HepG2 (cell line): ENCODE measurements around the gene MAPK12.

Source experiments
- CTCF ChIP-seq: sonication (generic); formaldehyde crosslinking; IDR thresholded peaks from 2 replicates; pipeline ENCODE4 v1.5.0; 2020; ENCODE audit warnings: mild to moderate bottlenecking, missing genetic modification reagents, moderate library complexity
- EP300 ChIP-seq, 3 experiments: sonication (generic) in 1 of 3; formaldehyde crosslinking in 1 of 3; IDR thresholded peaks; 2 replicates each; pipeline versions ENCODE4 v1.5.1 to v1.6.1; 2011 to 2020; ENCODE audit warnings: low read depth in 2 of 3, low read length in 2 of 3, borderline replicate concordance in 1 of 3, improper control_type of control experiment in 1 of 3, mild to moderate bottlenecking in 1 of 3, missing genetic modification reagents in 1 of 3, moderate library complexity in 1 of 3
- FOXM1 ChIP-seq: sonication (generic); formaldehyde crosslinking; IDR thresholded peaks from 2 replicates; pipeline ENCODE4 v1.5.0; 2020; ENCODE audit warnings: missing genetic modification reagents
- RAD21 ChIP-seq: fragments of 450-650 bp; formaldehyde crosslinking; IDR thresholded peaks from 2 replicates; pipeline ENCODE4 v1.5.0; 2020; ENCODE audit warnings: mild to moderate bottlenecking
- ZNF563 ChIP-seq: sonication (generic); formaldehyde crosslinking; IDR thresholded peaks from 2 replicates; pipeline ENCODE4 v1.8.0; 2022; ENCODE audit warnings: mild to moderate bottlenecking, moderate library complexity, missing genetic modification reagents
- ZNF670 ChIP-seq: sonication (generic); formaldehyde crosslinking; IDR thresholded peaks from 2 replicates; pipeline ENCODE4 v1.8.0; 2022; ENCODE audit warnings: mild to moderate bottlenecking, missing genetic modification reagents, borderline replicate concordance
- ZNF891 ChIP-seq: sonication (generic); formaldehyde crosslinking; IDR thresholded peaks from 2 replicates; pipeline ENCODE4 v1.5.0; 2020; ENCODE audit warnings: mild to moderate bottlenecking, missing genetic modification reagents
- TF ChIP-seq, protein P1 (sequence below): sonication (generic); formaldehyde crosslinking; IDR thresholded peaks from 2 replicates; pipeline ENCODE4 v1.4.0; 2020; ENCODE audit warnings: missing genetic modification reagents

GRCh38 chr22:50218153-50218995 is 43.1 kb downstream of the MAPK12 start:
- TF ChIP-seq ZNF670 (no peak), CTCF (CRISPR knock-in tag) (no peak), ZNF891 (no peak), RAD21 (CRISPR knock-in tag) (no peak), FOXM1 (CRISPR knock-in tag) (no peak), ZNF563 (CRISPR knock-in tag) (no peak), EP300 (IDR thresholded peaks at IDR 0.05; ENCODE audit: low read depth in 2 of 2, low read length in 2 of 2) (no peak), EP300 (CRISPR knock-in tag; IDR thresholded peaks at IDR 0.05; ENCODE audit: borderline replicate concordance) (no peak)
- TF ChIP-seq, protein P1, sequence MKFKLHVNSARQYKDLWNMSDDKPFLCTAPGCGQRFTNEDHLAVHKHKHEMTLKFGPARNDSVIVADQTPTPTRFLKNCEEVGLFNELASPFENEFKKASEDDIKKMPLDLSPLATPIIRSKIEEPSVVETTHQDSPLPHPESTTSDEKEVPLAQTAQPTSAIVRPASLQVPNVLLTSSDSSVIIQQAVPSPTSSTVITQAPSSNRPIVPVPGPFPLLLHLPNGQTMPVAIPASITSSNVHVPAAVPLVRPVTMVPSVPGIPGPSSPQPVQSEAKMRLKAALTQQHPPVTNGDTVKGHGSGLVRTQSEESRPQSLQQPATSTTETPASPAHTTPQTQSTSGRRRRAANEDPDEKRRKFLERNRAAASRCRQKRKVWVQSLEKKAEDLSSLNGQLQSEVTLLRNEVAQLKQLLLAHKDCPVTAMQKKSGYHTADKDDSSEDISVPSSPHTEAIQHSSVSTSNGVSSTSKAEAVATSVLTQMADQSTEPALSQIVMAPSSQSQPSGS, result no peak
